ENCODE measurements around the gene DACH1.

The DACH1 gene

GRCh38 chr13:71536201-71536600, 330.8 kb downstream of the DACH1 start:
- Histone ChIP-seq H3K4me3 (ENCODE audit: insufficient read depth in 1 of 2, low read depth in 1 of 2, low read length in 2 of 2) (no peak overlapping the region), H3K9me3 (ENCODE audit: control insufficient read depth, low read length) (no peaks in the 10 kb centered on the region), H2BK15ac (ENCODE audit: low read depth, poor library complexity, severe bottlenecking) (no peak overlapping the region), H3K27me3 (ENCODE audit: control insufficient read depth in 1 of 2, insufficient read depth in 1 of 2, low read length in 2 of 2) (no peaks in the 10 kb centered on the region), H3K4me1 (ENCODE audit: control insufficient read depth, insufficient read depth, low read depth, low read length) (no peaks in the 10 kb centered on the region), H4K8ac (ENCODE audit: low read length) (no peak overlapping the region), H2BK120ac (ENCODE audit: low read depth, low read length) (no peak overlapping the region), H3K36me3 (ENCODE audit: control insufficient read depth in 1 of 2, insufficient read depth in 2 of 2, low read depth in 1 of 2, low read length in 2 of 2) (no peaks in the 10 kb centered on the region), H3K79me1 (replicated peaks; ENCODE audit: low read length, poor library complexity, severe bottlenecking) (no peaks in the 10 kb centered on the region), H2AFZ (ENCODE audit: low read depth, low read length) (no peak overlapping the region), H3K18ac (ENCODE audit: low read depth in 1 of 2, low read length in 2 of 2) (no peak overlapping the region), H2BK12ac (ENCODE audit: low read length in 2 of 2) (no peak overlapping the region), H3K27ac (ENCODE audit: low read length, poor library complexity, severe bottlenecking) (no peak overlapping the region), H2AK5ac (ENCODE audit: low read length, severe bottlenecking) (no peak overlapping the region), H4K91ac (ENCODE audit: low read length) (no peak overlapping the region), H3K23ac (ENCODE audit: low read length in 2 of 2) (no peak overlapping the region), H3K4me2 (ENCODE audit: low read length, poor library complexity, severe bottlenecking) (no peak overlapping the region), H3K14ac (ENCODE audit: low read length in 2 of 2) (no peak overlapping the region), H3K4ac (ENCODE audit: low read depth in 1 of 2, low read length in 2 of 2) (no peak overlapping the region), H3K9ac (ENCODE audit: low read length) (no peak overlapping the region), H2BK5ac (ENCODE audit: low read depth, low read length, poor library complexity, severe bottlenecking) (no peak overlapping the region)
- DNase-seq: no peak
- WGBS: 83% methylated on average over 1 of the region's 2 CpGs

- Histone ChIP-seq H3K4me2 (ENCODE audit: low read length, poor library complexity, severe bottlenecking) (no peak overlapping the region), H3K27ac (ENCODE audit: low read length, poor library complexity, severe bottlenecking) (no peak overlapping the region), H3K14ac (ENCODE audit: low read length in 2 of 2) (no peak overlapping the region), H3K4me3 (ENCODE audit: insufficient read depth in 1 of 2, low read depth in 1 of 2, low read length in 2 of 2) (peak overlapping the region in 1 of 2 experiments; percentile 19), H3K23ac (ENCODE audit: low read length in 2 of 2) (no peak overlapping the region), H2AK5ac (ENCODE audit: low read length, severe bottlenecking) (no peak overlapping the region), H2AFZ (ENCODE audit: low read depth, low read length) (no peak overlapping the region), H3K18ac (ENCODE audit: low read depth in 1 of 2, low read length in 2 of 2) (no peak overlapping the region), H2BK12ac (ENCODE audit: low read length in 2 of 2) (no peak overlapping the region), H4K8ac (ENCODE audit: low read length) (no peak overlapping the region), H2BK5ac (ENCODE audit: low read depth, low read length, poor library complexity, severe bottlenecking) (no peak overlapping the region), H3K79me1 (replicated peaks; ENCODE audit: low read length, poor library complexity, severe bottlenecking) (no peaks in the 10 kb centered on the region), H3K4me1 (ENCODE audit: control insufficient read depth, insufficient read depth, low read depth, low read length) (no peaks in the 10 kb centered on the region), H3K9ac (ENCODE audit: low read length) (no peak overlapping the region), H4K91ac (ENCODE audit: low read length) (no peak overlapping the region), H3K4ac (ENCODE audit: low read depth in 1 of 2, low read length in 2 of 2) (no peak overlapping the region), H2BK15ac (ENCODE audit: low read depth, poor library complexity, severe bottlenecking) (no peak overlapping the region), H3K9me3 (ENCODE audit: control insufficient read depth, low read length) (no peaks in the 10 kb centered on the region), H3K27me3 (ENCODE audit: control insufficient read depth in 1 of 2, insufficient read depth in 1 of 2, low read length in 2 of 2) (no peaks in the 10 kb centered on the region), H2BK120ac (ENCODE audit: low read depth, low read length) (no peak overlapping the region), H3K36me3 (ENCODE audit: control insufficient read depth in 1 of 2, insufficient read depth in 2 of 2, low read depth in 1 of 2, low read length in 2 of 2) (no peaks in the 10 kb centered on the region)
- WGBS: 88% methylated on average over 15 of the region's 16 CpGs
- DNase-seq: no peak
Observed at GRCh38 chr13:71524613-71525304, 342.2 kb downstream of the DACH1 start.

GRCh38 chr13:71524245-71524612, 342.8 kb downstream of the DACH1 start:
- Histone ChIP-seq H2AK5ac (ENCODE audit: low read length, severe bottlenecking) (no peak overlapping the region), H3K27me3 (ENCODE audit: control insufficient read depth in 1 of 2, insufficient read depth in 1 of 2, low read length in 2 of 2) (no peaks in the 10 kb centered on the region), H3K14ac (ENCODE audit: low read length in 2 of 2) (no peak overlapping the region), H3K4me2 (ENCODE audit: low read length, poor library complexity, severe bottlenecking) (no peak overlapping the region), H3K36me3 (ENCODE audit: control insufficient read depth in 1 of 2, insufficient read depth in 2 of 2, low read depth in 1 of 2, low read length in 2 of 2) (no peaks in the 10 kb centered on the region), H2BK120ac (ENCODE audit: low read depth, low read length) (no peak overlapping the region), H3K4me3 (ENCODE audit: insufficient read depth in 1 of 2, low read depth in 1 of 2, low read length in 2 of 2) (no peak overlapping the region), H3K9me3 (ENCODE audit: control insufficient read depth, low read length) (no peaks in the 10 kb centered on the region), H2BK12ac (ENCODE audit: low read length in 2 of 2) (no peak overlapping the region), H3K27ac (ENCODE audit: low read length, poor library complexity, severe bottlenecking) (no peak overlapping the region), H3K4ac (ENCODE audit: low read depth in 1 of 2, low read length in 2 of 2) (no peak overlapping the region), H3K79me1 (replicated peaks; ENCODE audit: low read length, poor library complexity, severe bottlenecking) (no peaks in the 10 kb centered on the region), H2BK15ac (ENCODE audit: low read depth, poor library complexity, severe bottlenecking) (no peak overlapping the region), H3K9ac (ENCODE audit: low read length) (no peak overlapping the region), H3K23ac (ENCODE audit: low read length in 2 of 2) (no peak overlapping the region), H2AFZ (ENCODE audit: low read depth, low read length) (no peak overlapping the region), H3K18ac (ENCODE audit: low read depth in 1 of 2, low read length in 2 of 2) (no peak overlapping the region), H2BK5ac (ENCODE audit: low read depth, low read length, poor library complexity, severe bottlenecking) (no peak overlapping the region), H4K8ac (ENCODE audit: low read length) (no peak overlapping the region), H3K4me1 (ENCODE audit: control insufficient read depth, insufficient read depth, low read depth, low read length) (no peaks in the 10 kb centered on the region), H4K91ac (ENCODE audit: low read length) (no peak overlapping the region)
- 100% methylated on average over 2 of the region's 3 CpGs for WGBS
- DNase-seq: no peak

- no peaks in the 10 kb centered on the region for H3K79me1 ChIP-seq (replicated peaks; ENCODE audit: low read length, poor library complexity, severe bottlenecking)
- H3K4me1 ChIP-seq (ENCODE audit: control insufficient read depth, insufficient read depth, low read depth, low read length): no peaks in the 10 kb centered on the region
- H4K91ac ChIP-seq (ENCODE audit: low read length): no peak overlapping the region
- no peak overlapping the region for H3K14ac ChIP-seq (ENCODE audit: low read length in 2 of 2)
- no peak overlapping the region for H4K8ac ChIP-seq (ENCODE audit: low read length)
- H3K27ac ChIP-seq (ENCODE audit: low read length, poor library complexity, severe bottlenecking): no peak overlapping the region
- no peaks in the 10 kb centered on the region for H3K9me3 ChIP-seq (ENCODE audit: control insufficient read depth, low read length)
- H2BK120ac ChIP-seq (ENCODE audit: low read depth, low read length): no peak overlapping the region
- H3K4me2 ChIP-seq (ENCODE audit: low read length, poor library complexity, severe bottlenecking): no peak overlapping the region
- H2AK5ac ChIP-seq (ENCODE audit: low read length, severe bottlenecking): no peak overlapping the region
- no peak overlapping the region for H3K4ac ChIP-seq (ENCODE audit: low read depth in 1 of 2, low read length in 2 of 2)
- no peaks in the 10 kb centered on the region for H3K27me3 ChIP-seq (ENCODE audit: control insufficient read depth in 1 of 2, insufficient read depth in 1 of 2, low read length in 2 of 2)
- no peak overlapping the region for H3K23ac ChIP-seq (ENCODE audit: low read length in 2 of 2)
- H2AFZ ChIP-seq (ENCODE audit: low read depth, low read length): no peak overlapping the region
- H2BK12ac ChIP-seq (ENCODE audit: low read length in 2 of 2): no peak overlapping the region
- 91% methylated on average over 4 of the region's 4 CpGs for WGBS
- no peaks in the 10 kb centered on the region for H3K36me3 ChIP-seq (ENCODE audit: control insufficient read depth in 1 of 2, insufficient read depth in 2 of 2, low read depth in 1 of 2, low read length in 2 of 2)
- no peak overlapping the region for H2BK15ac ChIP-seq (ENCODE audit: low read depth, poor library complexity, severe bottlenecking)
- no peak overlapping the region for H2BK5ac ChIP-seq (ENCODE audit: low read depth, low read length, poor library complexity, severe bottlenecking)
- no peak overlapping the region for H3K18ac ChIP-seq (ENCODE audit: low read depth in 1 of 2, low read length in 2 of 2)
- no peak overlapping the region for H3K4me3 ChIP-seq (ENCODE audit: insufficient read depth in 1 of 2, low read depth in 1 of 2, low read length in 2 of 2)
- H3K9ac ChIP-seq (ENCODE audit: low read length): no peak overlapping the region
- DNase-seq: no peak
Observed at GRCh38 chr13:71522941-71523526, 344.0 kb downstream of the DACH1 start.

All from mesenchymal stem cell (in vitro differentiated cells and primary cell).